Measurements from ENCODE around the gene DEFB124. TPM values are rescaled to one million over a fixed set of nuclear protein-coding genes. Genes with fewer than 3 reads are reported as not detected.

Gene DEFB124
- total RNA-seq, 6 experiments from 2014 or later, result not detected

DNA sequence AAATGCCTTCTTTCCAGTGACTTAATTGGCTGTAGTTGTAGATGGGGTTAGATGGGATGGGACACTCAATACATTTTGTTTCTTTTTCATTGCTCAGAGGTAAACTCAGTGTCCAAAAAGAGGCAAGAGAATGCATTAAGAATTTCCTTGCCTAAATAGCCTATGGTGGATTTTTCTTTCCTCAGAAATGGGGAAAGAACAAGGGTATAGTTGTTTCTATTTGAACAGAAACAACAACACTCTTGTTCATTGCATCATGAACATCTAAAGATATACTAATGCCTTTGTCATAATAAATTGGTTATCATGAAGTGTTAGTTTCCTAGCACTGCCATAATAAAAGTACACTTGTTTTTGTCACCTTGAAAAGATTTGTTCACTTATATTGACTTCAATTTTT lies 49.1 kb downstream of the DEFB124 start:
- no peaks in the 10 kb centered on the region for H3K36me3 Mint-ChIP-seq (ENCODE audit: low read depth)
- peaks cover 9% of the 10 kb centered on the region for H3K27me3 Mint-ChIP-seq (ENCODE audit: insufficient read depth)
- no peak overlapping the region for H3K27ac Mint-ChIP-seq
- TF ChIP-seq CTCF (IDR thresholded peaks at IDR 0.05), result no peak
- DNase-seq, result no peak
- no peaks in the 10 kb centered on the region for H3K4me1 Mint-ChIP-seq (ENCODE audit: low read depth)
- no peaks in the 10 kb centered on the region for H3K9me3 Mint-ChIP-seq
- H3K4me3 Mint-ChIP-seq, result no peak overlapping the region

DNA sequence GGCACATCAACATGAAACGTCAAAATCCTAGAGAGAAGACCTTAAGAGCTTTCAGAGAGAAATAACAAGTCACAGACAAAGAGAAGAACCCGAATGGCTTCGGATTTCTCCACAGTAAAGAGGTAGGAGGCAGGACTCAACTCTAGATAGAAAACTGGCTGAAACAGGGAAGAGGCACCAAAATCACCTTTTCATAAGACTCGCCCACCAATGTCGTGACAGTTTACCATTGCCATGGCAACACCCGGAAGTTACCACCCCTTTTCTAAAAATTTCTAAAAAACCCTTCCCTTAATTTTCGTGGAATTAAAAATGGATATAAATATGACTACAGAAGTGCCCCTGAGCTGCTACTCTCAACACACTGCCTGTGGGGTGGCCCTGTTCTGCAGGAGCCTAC lies 56.6 kb downstream of the DEFB124 start:
- Mint-ChIP-seq H3K4me3 (no peak overlapping the region), H3K27me3 (ENCODE audit: insufficient read depth) (peaks cover 4% of the 10 kb centered on the region), H3K27ac (no peak overlapping the region), H3K4me1 (ENCODE audit: low read depth) (no peaks in the 10 kb centered on the region), H3K36me3 (ENCODE audit: low read depth) (no peaks in the 10 kb centered on the region), H3K9me3 (no peaks in the 10 kb centered on the region)
- no peak for TF ChIP-seq CTCF (IDR thresholded peaks at IDR 0.05)
- no peak for DNase-seq

DNA sequence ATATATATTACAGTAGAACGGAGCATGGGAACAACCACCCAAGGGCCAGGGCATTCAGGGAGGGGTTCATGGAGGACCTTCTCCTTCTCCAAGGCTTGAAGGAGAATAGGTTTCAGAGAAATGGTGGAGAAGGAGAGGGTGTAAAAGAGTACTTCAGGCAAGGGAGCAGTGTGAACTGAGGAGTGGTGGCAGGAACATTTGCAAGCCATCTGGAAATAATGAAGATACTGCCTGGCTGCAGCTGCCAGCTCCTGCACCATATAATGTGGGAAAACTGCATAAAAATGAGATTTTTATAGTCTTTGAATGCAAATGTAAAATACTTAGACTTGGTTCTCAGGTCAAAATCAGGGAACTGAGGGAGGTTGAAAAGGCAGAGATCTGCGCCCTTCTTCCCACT lies 59.3 kb downstream of the DEFB124 start:
- DNase-seq, result no peak
- H3K36me3 Mint-ChIP-seq (ENCODE audit: low read depth), result no peaks in the 10 kb centered on the region
- no peaks in the 10 kb centered on the region for H3K9me3 Mint-ChIP-seq
- H3K4me1 Mint-ChIP-seq (ENCODE audit: low read depth), result no peaks in the 10 kb centered on the region
- TF ChIP-seq CTCF (IDR thresholded peaks at IDR 0.05), result no peak
- H3K4me3 Mint-ChIP-seq, result no peak overlapping the region
- no peak overlapping the region for H3K27ac Mint-ChIP-seq
- peaks cover 7% of the 10 kb centered on the region for H3K27me3 Mint-ChIP-seq (ENCODE audit: insufficient read depth)

Other genes starting within 250 kb of the DEFB124 start
- not detected for gene DEFB115, start 217.5 kb downstream of the DEFB124 start, total RNA-seq (2021; fragmentation: NEBNext Ultra II Directional; extraction: Animal tissue kit (Norgen Biotek cat#: 25700))
- not detected for gene DEFB116, start 166.5 kb downstream of the DEFB124 start, total RNA-seq (2021; fragmentation: NEBNext Ultra II Directional; extraction: Animal tissue kit (Norgen Biotek cat#: 25700))
- not detected for gene DEFB118, start 106.5 kb downstream of the DEFB124 start, total RNA-seq (2021; fragmentation: NEBNext Ultra II Directional; extraction: Animal tissue kit (Norgen Biotek cat#: 25700))
- not detected for gene DEFB119, start 84.5 kb downstream of the DEFB124 start, total RNA-seq (2021; fragmentation: NEBNext Ultra II Directional; extraction: Animal tissue kit (Norgen Biotek cat#: 25700))
- gene DEFB121, start 68.9 kb downstream of the DEFB124 start, total RNA-seq (2021; fragmentation: NEBNext Ultra II Directional; extraction: Animal tissue kit (Norgen Biotek cat#: 25700)), result not detected
- not detected for gene DEFB123, start 34.5 kb downstream of the DEFB124 start, total RNA-seq (2021; fragmentation: NEBNext Ultra II Directional; extraction: Animal tissue kit (Norgen Biotek cat#: 25700))
- not detected for gene REM1, start 161 bp upstream of the DEFB124 start, total RNA-seq (2021; fragmentation: NEBNext Ultra II Directional; extraction: Animal tissue kit (Norgen Biotek cat#: 25700))
- 100 to 1,000 TPM; 265 to 332 (median 284) TPM for gene HM13, start 39.3 kb upstream of the DEFB124 start, total RNA-seq (2021; fragmentation: NEBNext Ultra II Directional; extraction: Animal tissue kit (Norgen Biotek cat#: 25700))
- 100 to 1,000 TPM; 397 to 487 (median 452) TPM for gene ID1, start 130.2 kb upstream of the DEFB124 start, total RNA-seq (2021; fragmentation: NEBNext Ultra II Directional; extraction: Animal tissue kit (Norgen Biotek cat#: 25700))
- gene COX4I2, start 162.8 kb upstream of the DEFB124 start, total RNA-seq (2021; fragmentation: NEBNext Ultra II Directional; extraction: Animal tissue kit (Norgen Biotek cat#: 25700)), result not detected
- 100 to 1,000 TPM; 111 to 122 (median 117) TPM for gene BCL2L1, start 247.7 kb upstream of the DEFB124 start, total RNA-seq (2021; fragmentation: NEBNext Ultra II Directional; extraction: Animal tissue kit (Norgen Biotek cat#: 25700))

Measured in HFFc6 (cell line).